Measurements from ENCODE around the gene SYNE1. TPM values are rescaled to one million over a fixed set of nuclear protein-coding genes. Genes with fewer than 3 reads are reported as not detected.

Gene SYNE1
- total and polyA plus RNA-seq, 2 experiments from 2014 or later, result 17.6 to 59.9 TPM

- no peak for TF ChIP-seq EZH2 (IDR thresholded peaks at IDR 0.05; ENCODE audit: borderline replicate concordance)
- no peak for TF ChIP-seq EZH2phosphoT487 (IDR thresholded peaks at IDR 0.05; ENCODE audit: low read depth, severe bottlenecking, unreplicated experiment)
- no peak for TF ChIP-seq CTCF (IDR thresholded peaks at IDR 0.05; ENCODE audit: poor library complexity)
- H4K20me1 ChIP-seq (ENCODE audit: insufficient read depth, poor library complexity, severe bottlenecking), result no peaks in the 10 kb centered on the region
- no peak for DNase-seq (ENCODE audit: low spot score)
- no peaks in the 10 kb centered on the region for H3K9me2 ChIP-seq (replicated peaks; ENCODE audit: insufficient read depth)
- WGBS (ENCODE audit: low lambda C conversion rate, missing lambda C conversion rate), result 73% methylated on average over 3 of the region's 3 CpGs
- H3K36me3 ChIP-seq (replicated peaks; ENCODE audit: insufficient read depth, low read depth), result peaks cover 4% of the 10 kb centered on the region
- no peaks in the 10 kb centered on the region for H3K9me3 ChIP-seq (ENCODE audit: low read depth)
- H3K79me2 ChIP-seq, result no peaks in the 10 kb centered on the region
- no peak overlapping the region for H2AFZ ChIP-seq
- H3K4me3 ChIP-seq, result no peak overlapping the region
- no peak overlapping the region for H3K4me2 ChIP-seq
- H3K27ac ChIP-seq, result no peak overlapping the region
- H3K27me3 ChIP-seq, result no peaks in the 10 kb centered on the region
- no peaks in the 10 kb centered on the region for H3K4me1 ChIP-seq (ENCODE audit: insufficient read depth)
Observed at GRCh38 chr6:152150196-152150595, 487.0 kb downstream of the SYNE1 start.

GRCh38 chr6:152148412-152148811 lies 488.8 kb downstream of the SYNE1 start:
- Histone ChIP-seq H3K9me2 (replicated peaks; ENCODE audit: insufficient read depth) (no peaks in the 10 kb centered on the region), H3K36me3 (replicated peaks; ENCODE audit: insufficient read depth, low read depth) (peaks cover 4% of the 10 kb centered on the region), H3K4me2 (no peak overlapping the region), H3K4me1 (ENCODE audit: insufficient read depth) (no peaks in the 10 kb centered on the region), H4K20me1 (ENCODE audit: insufficient read depth, poor library complexity, severe bottlenecking) (no peaks in the 10 kb centered on the region), H3K4me3 (no peak overlapping the region), H3K79me2 (no peaks in the 10 kb centered on the region), H3K27me3 (no peaks in the 10 kb centered on the region), H3K27ac (no peak overlapping the region), H2AFZ (no peak overlapping the region), H3K9me3 (ENCODE audit: low read depth) (no peaks in the 10 kb centered on the region)
- DNase-seq (ENCODE audit: low spot score), result no peak
- WGBS (ENCODE audit: low lambda C conversion rate, missing lambda C conversion rate), result 97% methylated on average over 1 of the region's 1 CpG
- no peak for TF ChIP-seq EZH2phosphoT487 (IDR thresholded peaks at IDR 0.05; ENCODE audit: low read depth, severe bottlenecking, unreplicated experiment)
- no peak for TF ChIP-seq CTCF (IDR thresholded peaks at IDR 0.05; ENCODE audit: poor library complexity)
- TF ChIP-seq EZH2 (IDR thresholded peaks at IDR 0.05; ENCODE audit: borderline replicate concordance), result no peak

GRCh38 chr6:152147269-152147668 lies 489.9 kb downstream of the SYNE1 start:
- H3K9me3 ChIP-seq (ENCODE audit: low read depth), result no peaks in the 10 kb centered on the region
- H3K9me2 ChIP-seq (replicated peaks; ENCODE audit: insufficient read depth), result no peaks in the 10 kb centered on the region
- H3K36me3 ChIP-seq (replicated peaks; ENCODE audit: insufficient read depth, low read depth), result peaks cover 4% of the 10 kb centered on the region
- DNase-seq (ENCODE audit: low spot score), result no peak
- H3K4me1 ChIP-seq (ENCODE audit: insufficient read depth), result no peaks in the 10 kb centered on the region
- H3K27ac ChIP-seq, result no peak overlapping the region
- H3K79me2 ChIP-seq, result no peaks in the 10 kb centered on the region
- no peaks in the 10 kb centered on the region for H4K20me1 ChIP-seq (ENCODE audit: insufficient read depth, poor library complexity, severe bottlenecking)
- H3K27me3 ChIP-seq, result no peaks in the 10 kb centered on the region
- H3K4me2 ChIP-seq, result no peak overlapping the region
- H2AFZ ChIP-seq, result no peak overlapping the region
- H3K4me3 ChIP-seq, result no peak overlapping the region
- WGBS (ENCODE audit: low lambda C conversion rate, missing lambda C conversion rate), result 98% methylated on average over 6 of the region's 6 CpGs
- TF ChIP-seq EZH2 (IDR thresholded peaks at IDR 0.05; ENCODE audit: borderline replicate concordance) (no peak), CTCF (IDR thresholded peaks at IDR 0.05; ENCODE audit: poor library complexity) (no peak), EZH2phosphoT487 (IDR thresholded peaks at IDR 0.05; ENCODE audit: low read depth, severe bottlenecking, unreplicated experiment) (no peak)

GRCh38 chr6:152146385-152146784 lies 490.8 kb downstream of the SYNE1 start:
- no peaks in the 10 kb centered on the region for H3K4me1 ChIP-seq (ENCODE audit: insufficient read depth)
- no peak overlapping the region for H3K4me2 ChIP-seq
- DNase-seq (ENCODE audit: low spot score), result no peak
- H3K27me3 ChIP-seq, result no peaks in the 10 kb centered on the region
- H3K9me2 ChIP-seq (replicated peaks; ENCODE audit: insufficient read depth), result no peaks in the 10 kb centered on the region
- no peaks in the 10 kb centered on the region for H3K79me2 ChIP-seq
- no peak overlapping the region for H3K4me3 ChIP-seq
- TF ChIP-seq EZH2 (IDR thresholded peaks at IDR 0.05; ENCODE audit: borderline replicate concordance) (no peak), CTCF (IDR thresholded peaks at IDR 0.05; ENCODE audit: poor library complexity) (no peak), EZH2phosphoT487 (IDR thresholded peaks at IDR 0.05; ENCODE audit: low read depth, severe bottlenecking, unreplicated experiment) (no peak)
- H3K9me3 ChIP-seq (ENCODE audit: low read depth), result no peaks in the 10 kb centered on the region
- peaks cover 4% of the 10 kb centered on the region for H3K36me3 ChIP-seq (replicated peaks; ENCODE audit: insufficient read depth, low read depth)
- no peaks in the 10 kb centered on the region for H4K20me1 ChIP-seq (ENCODE audit: insufficient read depth, poor library complexity, severe bottlenecking)
- no peak overlapping the region for H2AFZ ChIP-seq
- 96% methylated on average over 1 of the region's 1 CpG for WGBS (ENCODE audit: low lambda C conversion rate, missing lambda C conversion rate)
- no peak overlapping the region for H3K27ac ChIP-seq
